HepG2 (cell line): ENCODE measurements around the gene MTRR. TPM values are rescaled to one million over a fixed set of nuclear protein-coding genes. Genes with fewer than 3 reads are reported as not detected.

Experiments
- ATAC-seq: fragments of 200-7000 bp; cut with Tn5 transposase; 3 replicates; pipeline ENCODE4 v1.9.1; 2020; ENCODE audit warnings: mild to moderate bottlenecking, moderate library complexity
- BruUV-seq: library from RNA; stranded (reverse); fragments of 400-500 nt; replicated peaks from 2 replicates; lab custom pipeline; 2021; lab: Mats Ljungman, UMichigan
- CTCF ChIA-PET: fragments of 300-600 bp; formaldehyde crosslinking; extraction: SDS; loops from one replicate; lab custom pipeline; 2021; ENCODE audit warnings: low total read pairs, inconsistent platforms, low intra/inter-chr PET ratio; lab: Yijun Ruan, JAX
- POLR2A ChIA-PET: fragments of 350-600 bp; sonication (Branson Sonifier 250); formaldehyde crosslinking; loops from one replicate; lab custom pipeline; 2020; ENCODE audit warnings: antibody characterized with exemption, inconsistent platforms; lab: Yijun Ruan, JAX
- DNase-seq: peaks from one replicate; pipeline ENCODE4 v3.0.0-alpha.2; 2015; ENCODE audit warnings: low spot score
- FAIRE-seq: peaks from 3 replicates; lab custom pipeline; 2011; peaks lifted over from hg19 to GRCh38; lab: Jason Lieb, UNC
- H2AFZ ChIP-seq: one replicate; pipeline ENCODE4 v1.6.1; 2011; ENCODE audit warnings: low read length, inconsistent platforms
- H3K27ac ChIP-seq: fragments of 300-600 bp; 3 replicates; pipeline ENCODE4 v1.8.0; 2011; ENCODE audit warnings: mixed run types, mild to moderate bottlenecking, mixed read lengths, low read length, inconsistent platforms; ENCODE audit not compliant: insufficient read depth; ENCODE audit errors: extremely low read length
- H3K27me3 ChIP-seq, 2 experiments: fragments of 200-600 bp in 1 of 2; 2 replicates in 1 of 2; 3 replicates in 1 of 2; pipeline versions ENCODE4 v1.6.0 to v1.8.0; 2011; ENCODE audit warnings: low read length in 2 of 2, mild to moderate bottlenecking in 2 of 2, moderate library complexity in 2 of 2, inconsistent platforms in 1 of 2; ENCODE audit not compliant: insufficient read depth in 2 of 2, control insufficient read depth in 1 of 2
- H3K36me3 ChIP-seq, 2 experiments: fragments of 200-600 bp in 1 of 2; replicated peaks in 1 of 2; 2 replicates in 1 of 2; 3 replicates in 1 of 2; pipeline versions ENCODE4 v1.5.1 to v1.8.0; 2011; ENCODE audit warnings: low read length in 2 of 2, inconsistent platforms in 1 of 2; ENCODE audit not compliant: insufficient read depth in 2 of 2, control insufficient read depth in 1 of 2
- H3K4me1 ChIP-seq: 2 replicates; pipeline ENCODE4 v1.5.1; 2012; ENCODE audit warnings: low read length, inconsistent platforms; ENCODE audit not compliant: insufficient read depth
- H3K4me2 ChIP-seq: 2 replicates; pipeline ENCODE4 v1.6.0; 2011; ENCODE audit warnings: low read depth, low read length, inconsistent platforms
- H3K4me3 ChIP-seq, 3 experiments: fragments of 200-600 bp in 1 of 3; sonication (generic), shearing (Covaris generic) in 1 of 3; replicated peaks in 1 of 3; 2 replicates each; pipeline ENCODE4 v1.5.1; 2011 to 2016; ENCODE audit warnings: low read length in 3 of 3, inconsistent platforms in 2 of 3, low read depth in 2 of 3, mild to moderate bottlenecking in 2 of 3, control low read depth in 1 of 3, mixed read lengths in 1 of 3; ENCODE audit not compliant: insufficient read depth in 1 of 3
- H3K79me2 ChIP-seq: one replicate; pipeline ENCODE4 v1.6.1; 2011; ENCODE audit warnings: low read length, inconsistent platforms; ENCODE audit not compliant: insufficient read depth
- H3K9ac ChIP-seq: 2 replicates; pipeline ENCODE4 v1.6.0; 2011; ENCODE audit warnings: mild to moderate bottlenecking, low read depth, low read length, inconsistent platforms; ENCODE audit not compliant: insufficient read depth
- H3K9me3 ChIP-seq: 2 replicates; pipeline ENCODE4 v1.5.1; 2012; ENCODE audit warnings: mild to moderate bottlenecking, low read length
- H4K20me1 ChIP-seq: 2 replicates; pipeline ENCODE4 v1.6.0; 2011; ENCODE audit warnings: inconsistent platforms, mild to moderate bottlenecking, low read length, moderate library complexity; ENCODE audit not compliant: insufficient read depth
- HMGXB4 ChIP-seq, 2 experiments: sonication (generic) in 1 of 2; formaldehyde crosslinking in 1 of 2; IDR thresholded peaks; 2 replicates each; pipeline versions ENCODE4 v1.4.0 to v1.6.1; 2018 to 2020; ENCODE audit warnings: missing genetic modification reagents in 2 of 2, borderline replicate concordance in 1 of 2, low read depth in 1 of 2, mild to moderate bottlenecking in 1 of 2, missing biosample characterization in 1 of 2
- PREB ChIP-seq: sonication (generic); formaldehyde crosslinking; IDR thresholded peaks from 2 replicates; pipeline ENCODE4 v1.4.0; 2020; ENCODE audit warnings: missing genetic modification reagents
- WGBS: methylation state at CpG from one replicate; pipeline ENCODE4 v1.1.6; 2017; ENCODE audit warnings: low lambda C conversion rate; 5-methylcytosine and 5-hydroxymethylcytosine counted together
- in situ Hi-C: cut with HindIII; loops from 2 replicates; pipeline ENCODE4 v1.10.0; 2017; ENCODE audit warnings: low pct_unique_long_range_greater_than_20kb; ENCODE audit not compliant: extremely low pct_ligation_motif_present
- intact Hi-C: fragments of 100-400 bp; cut with micrococcal nuclease; formaldehyde crosslinking; loops from one replicate; pipeline ENCODE4 v1.10.0; 2022; ENCODE audit not compliant: unreplicated experiment
- polyA plus RNA-seq, 8 experiments: library from polyadenylated mRNA; depleted of rRNA in 3 of 8; stranded (reverse) in 7 of 8; unstranded in 1 of 8; fragments of >200 nt; fragmentation: Illumina TruSeq in 4 of 8; extraction: Trizol in 4 of 8; gene quantifications; 2 replicates each; pipeline versions ENCODE4 v1.2.1 to v1.2.3, GENCODE V29; 2011 to 2016; ENCODE audit warnings: low read depth in 4 of 8, missing spikeins in 1 of 8, mixed read lengths in 1 of 8; ENCODE audit not compliant: insufficient read depth in 1 of 8
- total RNA-seq, 5 experiments: library from RNA; depleted of rRNA; stranded (reverse); fragments of >200 nt; fragmentation: Illumina TruSeq; extraction: Trizol; gene quantifications; 2 replicates each; pipeline ENCODE4 v1.2.3, GENCODE V29; 2016; ENCODE audit warnings: low read depth in 1 of 5

Gene MTRR
- total and polyA plus RNA-seq, 2 of the 13 experiments (the other 11 are each of a cell fraction or from before 2014, with no cell fraction given), result 39.2 to 59.2 TPM

GRCh38 chr5:7848296-7848695 is 20.7 kb upstream of the MTRR start:
- no peak overlapping the region for H3K4me3 ChIP-seq
- H3K9me3 ChIP-seq, result no peaks in the 10 kb centered on the region
- H4K20me1 ChIP-seq, result no peaks in the 10 kb centered on the region
- TF ChIP-seq PREB (CRISPR knock-in tag) (no peak), HMGXB4 (CRISPR knock-in tag; IDR thresholded peaks at IDR 0.05; ENCODE audit: borderline replicate concordance in 1 of 2, low read depth in 1 of 2) (no peak)
- TF ChIP-seq, all 625 proteins: peak for 0
- no peak overlapping the region for H3K27ac ChIP-seq
- in situ Hi-C loops (no loop called here), intact Hi-C loops (no loop called here)
- ATAC-seq (no peak), FAIRE-seq (no peak), DNase-seq (no peak)
- H3K4me2 ChIP-seq, result no peak overlapping the region
- no peak overlapping the region for H3K9ac ChIP-seq
- H3K79me2 ChIP-seq, result no peaks in the 10 kb centered on the region
- POLR2A ChIA-PET, result no interaction called here
- H2AFZ ChIP-seq, result no peak overlapping the region
- H3K36me3 ChIP-seq, result no peaks in the 10 kb centered on the region
- no TSS peak for BruUV-seq
- H3K27me3 ChIP-seq, result peaks cover 3 to 33% of the 10 kb centered on the region in 2 experiments; a peak in 3 of 5 replicates
- WGBS, result 6% methylated on average over 2 of the region's 2 CpGs
- CTCF ChIA-PET, result no interaction called here
- H3K4me1 ChIP-seq, result peaks cover 25% of the 10 kb centered on the region
